Measurements from ENCODE around the gene FRMD4A. TPM values are rescaled to one million over a fixed set of nuclear protein-coding genes. Genes with fewer than 3 reads are reported as not detected.
A peak's percentile ranks its signal among the peaks of the same experiment; 100 is the strongest.

Gene FRMD4A
- total RNA-seq (2012; rRNA removed) (27.5 and 30.3 TPM in 2 replicates), polyA plus RNA-seq (2012; rRNA removed) (68.8 and 80.6 TPM in 2 replicates), Bru-seq, nascent RNA (percentile 53 among the genes with signal in this experiment), BruChase-seq, experiment 1, labeled RNA remaining after a 6-hour chase (percentile 53 among the genes with signal in this experiment), BruChase-seq, experiment 2, labeled RNA remaining after a 2-hour chase (percentile 46 among the genes with signal in this experiment)
- polyA plus RNA-seq (2012; cell fraction: cytosol; rRNA removed): 53.9 and 85.1 TPM in 2 replicates
- 185 and 283 TPM in 2 replicates for polyA plus RNA-seq (2012; cell fraction: nucleus; rRNA removed; ENCODE audit: low replicate concordance)
- long read RNA-seq, transcript FRMD4A-209 (3 exons, 1,287 nt): major isoform, 5 of 13 reads
- long read RNA-seq, partial matches to known transcripts: 2 of 13 reads
- long read RNA-seq, other reads (novel, unspliced or antisense): 6 of 13 reads

DNA sequence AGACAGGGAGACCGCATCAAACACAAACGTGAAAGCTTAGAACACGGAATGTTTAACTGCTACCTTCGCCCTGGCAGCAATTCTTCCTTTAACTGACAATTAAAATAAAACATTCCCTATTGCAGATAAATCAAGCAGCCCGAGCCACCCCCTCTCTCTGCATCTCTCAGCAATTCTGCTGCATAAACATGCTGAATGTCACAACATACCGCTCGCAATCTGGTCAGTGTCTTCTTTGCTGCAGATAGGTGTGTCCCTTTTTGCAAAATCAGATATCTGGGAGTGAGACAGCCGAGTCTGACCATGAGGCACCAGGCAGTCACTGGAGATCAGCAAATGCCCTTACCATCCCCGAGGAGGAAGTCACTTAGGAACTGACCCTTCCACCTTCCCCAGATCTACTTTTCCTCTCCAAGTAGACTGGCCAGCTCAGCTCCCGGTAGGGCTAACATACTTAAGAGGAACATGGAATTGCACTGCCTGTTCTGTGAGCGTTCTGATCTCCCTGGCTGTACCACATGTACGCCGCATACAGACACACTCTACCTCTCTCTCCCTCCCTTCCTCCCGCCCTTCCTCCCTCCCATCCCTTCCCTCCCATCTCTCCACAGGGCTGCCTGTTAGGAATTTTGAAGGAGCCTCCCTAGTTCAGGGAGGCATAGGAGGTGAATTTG is at the start of gene FRMD4A:
FRMD4A (minus strand) TSS at position 537 of the 674 bp plus-strand sequence.
- 27% methylated on average over 3 of the region's 14 CpGs; no CpG with 5 or more reads in 1 of the 2 experiments for WGBS, 2 experiments (ENCODE audit: extremely low coverage in 2 of 2, insufficient read length in 1 of 2)
- Histone ChIP-seq H3K9me1 (ENCODE audit: insufficient read depth, low read length) (peaks cover 3% of the 10 kb centered on the region; the same call in 1 of the 2 replicates), H3K4me3 (ENCODE audit: insufficient read depth, low read depth, low read length) (no peak within 1 kb of the TSS), H2BK120ac (ENCODE audit: low read depth, low read length) (no peak within 1 kb of the TSS), H3K27me3 (ENCODE audit: control insufficient read depth, insufficient read depth, low read length) (peaks cover 58% of the 10 kb centered on the region), H4K20me1 (ENCODE audit: insufficient read depth, low read length) (no peaks in the 10 kb centered on the region), H3K4me1 (ENCODE audit: control insufficient read depth, insufficient read depth, low read length) (no peaks in the 10 kb centered on the region), H3K56ac (ENCODE audit: extremely low read depth, insufficient read depth, low read length) (no peak within 1 kb of the TSS), H3K4me2 (ENCODE audit: low read depth, low read length) (0 out of 2 replicates have a peak within 1 kb of the TSS, but pooled peaks have one; percentile 21), H4K91ac (ENCODE audit: insufficient read depth, low read depth, low read length) (no peak within 1 kb of the TSS), H4K8ac (ENCODE audit: low read depth in 2 of 2, low read length in 2 of 2) (no peak within 1 kb of the TSS), H3K4ac (ENCODE audit: low read depth, low read length) (no peak within 1 kb of the TSS), H2AFZ (replicated peaks; ENCODE audit: low read length, poor library complexity) (no peak within 1 kb of the TSS), H3K14ac (replicated peaks; ENCODE audit: low read depth, low read length) (no peak within 1 kb of the TSS), H4K5ac (ENCODE audit: low read depth, low read length) (no peak within 1 kb of the TSS), H2AK9ac (replicated peaks; ENCODE audit: low read depth, low read length, poor library complexity) (no peak within 1 kb of the TSS), H3K27ac (ENCODE audit: insufficient read depth, low read length) (no peak within 1 kb of the TSS), H2AK5ac (ENCODE audit: low read depth, low read length) (no peak within 1 kb of the TSS; the same call in 1 of the 2 replicates), H3K9ac (ENCODE audit: low read depth, low read length) (no peak within 1 kb of the TSS), H2BK15ac (ENCODE audit: low read depth, low read length) (no peak within 1 kb of the TSS), H3K18ac (ENCODE audit: low read depth, low read length) (no peak within 1 kb of the TSS), H2BK20ac (ENCODE audit: low read depth, low read length) (no peak within 1 kb of the TSS), H3K23ac (ENCODE audit: low read depth, low read length) (no peak within 1 kb of the TSS), H3K9me3 (ENCODE audit: control insufficient read depth, insufficient read depth, low read length) (no peaks in the 10 kb centered on the region), H2BK5ac (ENCODE audit: low read depth, low read length, poor library complexity, severe bottlenecking) (no peak within 1 kb of the TSS), H3K36me3 (ENCODE audit: control insufficient read depth, insufficient read depth, low read length) (no peaks in the 10 kb centered on the region), H3K79me1 (ENCODE audit: low read depth in 1 of 2, low read length in 2 of 2) (no peaks in the 10 kb centered on the region)
- no TSS peak for BruUV-seq (replicated peaks)
- POLR2A ChIA-PET (ENCODE audit: unreplicated experiment): no interaction called here
- ATAC-seq (ENCODE audit: low read depth) (no peak; the same call in 1 of the 2 replicates), DNase-seq (no peak)
- in situ Hi-C loops (cut with MboI; ENCODE audit: low sequenced_read_pairs): no loop called here
- dilution Hi-C loops (cut with HindIII; ENCODE audit: low sequenced_read_pairs, unreplicated experiment): no loop called here
- CTCF ChIA-PET: no interaction called here
- intact Hi-C loops (cut with micrococcal nuclease): no loop called here
- TF ChIP-seq, protein P1, sequence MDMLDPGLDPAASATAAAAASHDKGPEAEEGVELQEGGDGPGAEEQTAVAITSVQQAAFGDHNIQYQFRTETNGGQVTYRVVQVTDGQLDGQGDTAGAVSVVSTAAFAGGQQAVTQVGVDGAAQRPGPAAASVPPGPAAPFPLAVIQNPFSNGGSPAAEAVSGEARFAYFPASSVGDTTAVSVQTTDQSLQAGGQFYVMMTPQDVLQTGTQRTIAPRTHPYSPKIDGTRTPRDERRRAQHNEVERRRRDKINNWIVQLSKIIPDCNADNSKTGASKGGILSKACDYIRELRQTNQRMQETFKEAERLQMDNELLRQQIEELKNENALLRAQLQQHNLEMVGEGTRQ (IDR thresholded peaks at IDR 0.05; ENCODE audit: low read depth, low read length): no peak
- TF ChIP-seq NFE2L2 (IDR thresholded peaks at IDR 0.05; ENCODE audit: low read depth, low read length): no peak
- TF ChIP-seq RFX5 (IDR thresholded peaks at IDR 0.05; ENCODE audit: low read depth, low read length): no peak
- no peak for TF ChIP-seq CHD1 (IDR thresholded peaks at IDR 0.05; ENCODE audit: low read depth, low read length)
- TF ChIP-seq SMC3 (IDR thresholded peaks at IDR 0.05; ENCODE audit: low read depth, low read length): no peak
- TF ChIP-seq MXI1 (IDR thresholded peaks at IDR 0.05; ENCODE audit: borderline replicate concordance, low read depth, low read length): no peak
- TF ChIP-seq FOS (IDR thresholded peaks at IDR 0.05; ENCODE audit: low read depth, low read length): no peak
- no peak for TF ChIP-seq POLR2A (IDR thresholded peaks at IDR 0.05; ENCODE audit: low read depth, low read length)
- no peak for TF ChIP-seq RCOR1 (IDR thresholded peaks at IDR 0.05; ENCODE audit: insufficient replicate concordance, low read length)
- TF ChIP-seq, protein P2, sequence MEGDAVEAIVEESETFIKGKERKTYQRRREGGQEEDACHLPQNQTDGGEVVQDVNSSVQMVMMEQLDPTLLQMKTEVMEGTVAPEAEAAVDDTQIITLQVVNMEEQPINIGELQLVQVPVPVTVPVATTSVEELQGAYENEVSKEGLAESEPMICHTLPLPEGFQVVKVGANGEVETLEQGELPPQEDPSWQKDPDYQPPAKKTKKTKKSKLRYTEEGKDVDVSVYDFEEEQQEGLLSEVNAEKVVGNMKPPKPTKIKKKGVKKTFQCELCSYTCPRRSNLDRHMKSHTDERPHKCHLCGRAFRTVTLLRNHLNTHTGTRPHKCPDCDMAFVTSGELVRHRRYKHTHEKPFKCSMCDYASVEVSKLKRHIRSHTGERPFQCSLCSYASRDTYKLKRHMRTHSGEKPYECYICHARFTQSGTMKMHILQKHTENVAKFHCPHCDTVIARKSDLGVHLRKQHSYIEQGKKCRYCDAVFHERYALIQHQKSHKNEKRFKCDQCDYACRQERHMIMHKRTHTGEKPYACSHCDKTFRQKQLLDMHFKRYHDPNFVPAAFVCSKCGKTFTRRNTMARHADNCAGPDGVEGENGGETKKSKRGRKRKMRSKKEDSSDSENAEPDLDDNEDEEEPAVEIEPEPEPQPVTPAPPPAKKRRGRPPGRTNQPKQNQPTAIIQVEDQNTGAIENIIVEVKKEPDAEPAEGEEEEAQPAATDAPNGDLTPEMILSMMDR (conservative IDR thresholded peaks at IDR 0.05; ENCODE audit: low read depth, low read length): no peak
- no peak for TF ChIP-seq BHLHE40 (IDR thresholded peaks at IDR 0.05; ENCODE audit: low read depth, low read length)
- TF ChIP-seq, protein P3, sequence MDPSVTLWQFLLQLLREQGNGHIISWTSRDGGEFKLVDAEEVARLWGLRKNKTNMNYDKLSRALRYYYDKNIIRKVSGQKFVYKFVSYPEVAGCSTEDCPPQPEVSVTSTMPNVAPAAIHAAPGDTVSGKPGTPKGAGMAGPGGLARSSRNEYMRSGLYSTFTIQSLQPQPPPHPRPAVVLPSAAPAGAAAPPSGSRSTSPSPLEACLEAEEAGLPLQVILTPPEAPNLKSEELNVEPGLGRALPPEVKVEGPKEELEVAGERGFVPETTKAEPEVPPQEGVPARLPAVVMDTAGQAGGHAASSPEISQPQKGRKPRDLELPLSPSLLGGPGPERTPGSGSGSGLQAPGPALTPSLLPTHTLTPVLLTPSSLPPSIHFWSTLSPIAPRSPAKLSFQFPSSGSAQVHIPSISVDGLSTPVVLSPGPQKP (IDR thresholded peaks at IDR 0.05; ENCODE audit: borderline replicate concordance, low read depth, low read length): no peak
- TF ChIP-seq MAFK (IDR thresholded peaks at IDR 0.05; ENCODE audit: low read depth, low read length): no peak
- TF ChIP-seq CEBPB (IDR thresholded peaks at IDR 0.05; ENCODE audit: low read depth, low read length): no peak

All from IMR-90 (cell line).